ENCODE results near the gene IKZF3.

Gene IKZF3

GRCh38 chr17:39816272-39816671, 47.8 kb downstream of the IKZF3 start:
- DNase-seq (ENCODE audit: low read depth) = no peak

- DNase-seq (ENCODE audit: low read depth) = no peak
These were observed 49.6 kb downstream of the IKZF3 start for GRCh38 chr17:39814497-39814896.

GRCh38 chr17:39813631-39814030, 50.5 kb downstream of the IKZF3 start:
- no peak for DNase-seq (ENCODE audit: low read depth)

GRCh38 chr17:39812466-39812865, 51.6 kb downstream of the IKZF3 start:
- DNase-seq (ENCODE audit: low read depth) = no peak

- no peak for DNase-seq (ENCODE audit: low read depth)
These were observed 53.0 kb downstream of the IKZF3 start for GRCh38 chr17:39810939-39811728.

- no peak for DNase-seq (ENCODE audit: low read depth)
These were observed 54.9 kb downstream of the IKZF3 start for GRCh38 chr17:39809221-39809620.

- no peak for DNase-seq (ENCODE audit: low read depth)
These were observed 55.6 kb downstream of the IKZF3 start for GRCh38 chr17:39808409-39808997.

- no peak for DNase-seq (ENCODE audit: low read depth)
These were observed 59.3 kb downstream of the IKZF3 start for GRCh38 chr17:39804839-39805238.

GRCh38 chr17:39801055-39801454, 63.1 kb downstream of the IKZF3 start:
- DNase-seq (ENCODE audit: low read depth) = no peak

GRCh38 chr17:39800540-39800939, 63.6 kb downstream of the IKZF3 start:
- no peak for DNase-seq (ENCODE audit: low read depth)

- DNase-seq (ENCODE audit: low read depth) = no peak
These were observed 64.7 kb downstream of the IKZF3 start for GRCh38 chr17:39799395-39799794.

GRCh38 chr17:39794249-39794970, 69.7 kb downstream of the IKZF3 start:
- no peak for DNase-seq (ENCODE audit: low read depth)

GRCh38 chr17:39793301-39793872, 70.7 kb downstream of the IKZF3 start:
- no peak for DNase-seq (ENCODE audit: low read depth)

- DNase-seq (ENCODE audit: low read depth) = no peak
These were observed 71.4 kb downstream of the IKZF3 start for GRCh38 chr17:39792526-39793221.

GRCh38 chr17:39791111-39791992, 72.8 kb downstream of the IKZF3 start:
- DNase-seq (ENCODE audit: low read depth) = no peak

GRCh38 chr17:39787743-39788484, 76.2 kb downstream of the IKZF3 start:
- no peak for DNase-seq (ENCODE audit: low read depth)

GRCh38 chr17:39787041-39787440, 77.1 kb downstream of the IKZF3 start:
- no peak for DNase-seq (ENCODE audit: low read depth)

GRCh38 chr17:39782980-39783379, 81.1 kb downstream of the IKZF3 start:
- DNase-seq (ENCODE audit: low read depth) = peak; percentile 74

GRCh38 chr17:39782481-39782880, 81.6 kb downstream of the IKZF3 start:
- peak; percentile 95 for DNase-seq (ENCODE audit: low read depth)

GRCh38 chr17:39781861-39782213, 82.3 kb downstream of the IKZF3 start:
- DNase-seq (ENCODE audit: low read depth) = no peak

Measured in amniotic epithelial cell (primary cell).